GM19035 (cell line): ENCODE measurements around the gene SMIM11.

Source experiments
- ATAC-seq: cut with Tn5 transposase; IDR thresholded peaks from one replicate; pipeline ENCODE4 v1.9.1; 2021; ENCODE audit not compliant: unreplicated experiment

The SMIM11 gene

GRCh38 chr21:34374940-34375618 lies at the start of gene SMIM11:
Gene SMIM11 (plus strand): TSS chr21:34375507. CDS start chr21:34379505, 3,998 bp downstream.
- peak; percentile 92 for ATAC-seq

GRCh38 chr21:34330055-34330454 lies 45.3 kb upstream of the SMIM11 start:
- no peak for ATAC-seq

- no peak for ATAC-seq
These were observed 43.6 kb upstream of the SMIM11 start for GRCh38 chr21:34331726-34332125.

GRCh38 chr21:34332347-34332746 lies 43.0 kb upstream of the SMIM11 start:
- no peak for ATAC-seq

- ATAC-seq, result no peak
These were observed 42.1 kb upstream of the SMIM11 start for GRCh38 chr21:34333121-34333739.

GRCh38 chr21:34335316-34335715 lies 40.0 kb upstream of the SMIM11 start:
- ATAC-seq, result no peak

GRCh38 chr21:34336245-34336644 lies 39.1 kb upstream of the SMIM11 start:
- no peak for ATAC-seq

- no peak for ATAC-seq
These were observed 38.4 kb upstream of the SMIM11 start for GRCh38 chr21:34336756-34337391.

- no peak for ATAC-seq
These were observed 37.6 kb upstream of the SMIM11 start for GRCh38 chr21:34337741-34338140.

- ATAC-seq, result no peak
These were observed 37.1 kb upstream of the SMIM11 start for GRCh38 chr21:34338226-34338625.

- no peak for ATAC-seq
These were observed 35.2 kb upstream of the SMIM11 start for GRCh38 chr21:34340061-34340460.

- no peak for ATAC-seq
These were observed 32.8 kb upstream of the SMIM11 start for GRCh38 chr21:34342476-34342875.

GRCh38 chr21:34343347-34343746 lies 32.0 kb upstream of the SMIM11 start:
- ATAC-seq, result no peak

GRCh38 chr21:34343838-34344381 lies 31.4 kb upstream of the SMIM11 start:
- ATAC-seq, result no peak

- no peak for ATAC-seq
These were observed 30.7 kb upstream of the SMIM11 start for GRCh38 chr21:34344584-34344983.

- ATAC-seq, result no peak
These were observed 30.0 kb upstream of the SMIM11 start for GRCh38 chr21:34345091-34345871.

GRCh38 chr21:34345892-34346291 lies 29.4 kb upstream of the SMIM11 start:
- no peak for ATAC-seq

- no peak for ATAC-seq
These were observed 26.3 kb upstream of the SMIM11 start for GRCh38 chr21:34348890-34349519.

GRCh38 chr21:34351786-34352241 lies 23.5 kb upstream of the SMIM11 start:
- peak; percentile 84 for ATAC-seq

GRCh38 chr21:34352556-34352955 lies 22.8 kb upstream of the SMIM11 start:
- ATAC-seq, result no peak

GRCh38 chr21:34353182-34353581 lies 22.1 kb upstream of the SMIM11 start:
- ATAC-seq, result no peak
